Measurements from ENCODE around the gene NIM1K. TPM values are rescaled to one million over a fixed set of nuclear protein-coding genes. Genes with fewer than 3 reads are reported as not detected.

NIM1K gene
- total and polyA plus RNA-seq, 2 of the 4 experiments (the other 2 are of a cell fraction), result 0.54 to 0.68 TPM

- H4K91ac ChIP-seq (ENCODE audit: insufficient read depth, low read depth, low read length), result no peak overlapping the region
- H3K9ac ChIP-seq (ENCODE audit: low read depth, low read length), result no peak overlapping the region
- H4K5ac ChIP-seq (ENCODE audit: low read depth, low read length), result no peak overlapping the region
- ChIA-PET CTCF (no interaction called here), POLR2A (ENCODE audit: unreplicated experiment) (no interaction called here)
- no peak overlapping the region for H3K27ac ChIP-seq (ENCODE audit: insufficient read depth, low read length)
- intact Hi-C loops (cut with micrococcal nuclease), result no loop called here
- DNase-seq (no peak), ATAC-seq (ENCODE audit: low read depth) (no peak)
- no peak overlapping the region for H3K4me2 ChIP-seq (ENCODE audit: low read depth, low read length)
- no peak overlapping the region for H2BK15ac ChIP-seq (ENCODE audit: low read depth, low read length)
- no peak overlapping the region for H3K23ac ChIP-seq (ENCODE audit: low read depth, low read length)
- in situ Hi-C loops (cut with MboI; ENCODE audit: low sequenced_read_pairs), result no loop called here
- BruUV-seq (replicated peaks), result no TSS peak
- no peak overlapping the region for H2AK5ac ChIP-seq (ENCODE audit: low read depth, low read length)
- no peaks in the 10 kb centered on the region for H3K9me3 ChIP-seq (ENCODE audit: control insufficient read depth, insufficient read depth, low read length)
- H3K79me1 ChIP-seq (ENCODE audit: low read depth in 1 of 2, low read length in 2 of 2), result peaks cover 40 to 62% of the 10 kb centered on the region in 2 experiments
- H3K18ac ChIP-seq (ENCODE audit: low read depth, low read length), result no peak overlapping the region
- no peak overlapping the region for H3K14ac ChIP-seq (replicated peaks; ENCODE audit: low read depth, low read length)
- dilution Hi-C loops (cut with HindIII; ENCODE audit: low sequenced_read_pairs, unreplicated experiment), result no loop called here
- peaks cover 2% of the 10 kb centered on the region; the same call in 1 of the 2 replicates for H3K4me1 ChIP-seq (ENCODE audit: control insufficient read depth, insufficient read depth, low read length)
- H3K4ac ChIP-seq (ENCODE audit: low read depth, low read length), result no peak overlapping the region
- H3K36me3 ChIP-seq (ENCODE audit: control insufficient read depth, insufficient read depth, low read length), result peaks cover 14% of the 10 kb centered on the region
- H4K8ac ChIP-seq (ENCODE audit: low read depth in 2 of 2, low read length in 2 of 2), result no peak overlapping the region
- no peak overlapping the region for H2AK9ac ChIP-seq (replicated peaks; ENCODE audit: low read depth, low read length, poor library complexity)
- TF ChIP-seq CHD1 (IDR thresholded peaks at IDR 0.05; ENCODE audit: low read depth, low read length) (no peak), MXI1 (IDR thresholded peaks at IDR 0.05; ENCODE audit: borderline replicate concordance, low read depth, low read length) (no peak), SMC3 (IDR thresholded peaks at IDR 0.05; ENCODE audit: low read depth, low read length) (no peak), NFE2L2 (IDR thresholded peaks at IDR 0.05; ENCODE audit: low read depth, low read length) (no peak), MAFK (IDR thresholded peaks at IDR 0.05; ENCODE audit: low read depth, low read length) (no peak), FOS (IDR thresholded peaks at IDR 0.05; ENCODE audit: low read depth, low read length) (no peak), CTCF (conservative IDR thresholded peaks at IDR 0.05; ENCODE audit: low read depth, low read length) (no peak), ELK1 (IDR thresholded peaks at IDR 0.05; ENCODE audit: borderline replicate concordance, low read depth, low read length) (no peak), RCOR1 (IDR thresholded peaks at IDR 0.05; ENCODE audit: insufficient replicate concordance, low read length) (no peak), USF2 (IDR thresholded peaks at IDR 0.05; ENCODE audit: low read depth, low read length) (no peak), BHLHE40 (IDR thresholded peaks at IDR 0.05; ENCODE audit: low read depth, low read length) (no peak), RFX5 (IDR thresholded peaks at IDR 0.05; ENCODE audit: low read depth, low read length) (no peak), RAD21 (IDR thresholded peaks at IDR 0.05; ENCODE audit: low read length) (no peak), MAZ (IDR thresholded peaks at IDR 0.05; ENCODE audit: borderline replicate concordance, low read depth, low read length) (no peak), POLR2A (IDR thresholded peaks at IDR 0.05; ENCODE audit: low read depth, low read length) (no peak), CEBPB (IDR thresholded peaks at IDR 0.05; ENCODE audit: low read depth, low read length) (no peak)
- no peak overlapping the region for H3K4me3 ChIP-seq (ENCODE audit: insufficient read depth, low read depth, low read length)
- H2AFZ ChIP-seq (replicated peaks; ENCODE audit: low read length, poor library complexity), result no peak overlapping the region
- no peak overlapping the region for H2BK5ac ChIP-seq (ENCODE audit: low read depth, low read length, poor library complexity, severe bottlenecking)
- no CpG with 5 or more reads among the region's 2 CpGs for WGBS, 2 experiments (ENCODE audit: extremely low coverage in 2 of 2, insufficient read length in 1 of 2)
- no peak overlapping the region for H2BK120ac ChIP-seq (ENCODE audit: low read depth, low read length)
- H3K27me3 ChIP-seq (ENCODE audit: control insufficient read depth, insufficient read depth, low read length), result no peaks in the 10 kb centered on the region
- H3K56ac ChIP-seq (ENCODE audit: extremely low read depth, insufficient read depth, low read length), result no peak overlapping the region
- no peak overlapping the region for H2BK20ac ChIP-seq (ENCODE audit: low read depth, low read length)
- peaks cover 4% of the 10 kb centered on the region for H3K9me1 ChIP-seq (ENCODE audit: insufficient read depth, low read length)
- H4K20me1 ChIP-seq (ENCODE audit: insufficient read depth, low read length), result peaks cover 30% of the 10 kb centered on the region
These were observed 41.3 kb upstream of the NIM1K start for GRCh38 chr5:43150748-43151147.

Data from IMR-90 (cell line).